Rectal smooth muscle tissue (tissue), 1 donor: ENCODE data around the gene SLC39A1.
"Not testable (repeated sequence)": the region's sequence is repeated elsewhere in the genome, so short reads cannot be mapped to it uniquely, and the experiment has no call there.

Source experiments
- H3K27ac ChIP-seq: one replicate; pipeline ENCODE4 v1.7.0; 2013; ENCODE audit warnings: low read depth, low read length, inconsistent platforms
- H3K27me3 ChIP-seq: one replicate; pipeline ENCODE4 v1.7.0; 2013; ENCODE audit warnings: low read length; ENCODE audit not compliant: control insufficient read depth, insufficient read depth
- H3K36me3 ChIP-seq: one replicate; pipeline ENCODE4 v1.7.0; 2013; ENCODE audit warnings: low read length; ENCODE audit not compliant: control insufficient read depth, insufficient read depth
- H3K4me1 ChIP-seq: one replicate; pipeline ENCODE4 v1.7.0; 2013; ENCODE audit warnings: low read length; ENCODE audit not compliant: control insufficient read depth, insufficient read depth
- H3K4me3 ChIP-seq: one replicate; pipeline ENCODE4 v1.7.0; 2013; ENCODE audit warnings: low read length
- H3K9ac ChIP-seq: one replicate; pipeline ENCODE4 v1.7.0; 2013; ENCODE audit warnings: low read length

SLC39A1 gene, protein sequence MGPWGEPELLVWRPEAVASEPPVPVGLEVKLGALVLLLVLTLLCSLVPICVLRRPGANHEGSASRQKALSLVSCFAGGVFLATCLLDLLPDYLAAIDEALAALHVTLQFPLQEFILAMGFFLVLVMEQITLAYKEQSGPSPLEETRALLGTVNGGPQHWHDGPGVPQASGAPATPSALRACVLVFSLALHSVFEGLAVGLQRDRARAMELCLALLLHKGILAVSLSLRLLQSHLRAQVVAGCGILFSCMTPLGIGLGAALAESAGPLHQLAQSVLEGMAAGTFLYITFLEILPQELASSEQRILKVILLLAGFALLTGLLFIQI

DNA sequence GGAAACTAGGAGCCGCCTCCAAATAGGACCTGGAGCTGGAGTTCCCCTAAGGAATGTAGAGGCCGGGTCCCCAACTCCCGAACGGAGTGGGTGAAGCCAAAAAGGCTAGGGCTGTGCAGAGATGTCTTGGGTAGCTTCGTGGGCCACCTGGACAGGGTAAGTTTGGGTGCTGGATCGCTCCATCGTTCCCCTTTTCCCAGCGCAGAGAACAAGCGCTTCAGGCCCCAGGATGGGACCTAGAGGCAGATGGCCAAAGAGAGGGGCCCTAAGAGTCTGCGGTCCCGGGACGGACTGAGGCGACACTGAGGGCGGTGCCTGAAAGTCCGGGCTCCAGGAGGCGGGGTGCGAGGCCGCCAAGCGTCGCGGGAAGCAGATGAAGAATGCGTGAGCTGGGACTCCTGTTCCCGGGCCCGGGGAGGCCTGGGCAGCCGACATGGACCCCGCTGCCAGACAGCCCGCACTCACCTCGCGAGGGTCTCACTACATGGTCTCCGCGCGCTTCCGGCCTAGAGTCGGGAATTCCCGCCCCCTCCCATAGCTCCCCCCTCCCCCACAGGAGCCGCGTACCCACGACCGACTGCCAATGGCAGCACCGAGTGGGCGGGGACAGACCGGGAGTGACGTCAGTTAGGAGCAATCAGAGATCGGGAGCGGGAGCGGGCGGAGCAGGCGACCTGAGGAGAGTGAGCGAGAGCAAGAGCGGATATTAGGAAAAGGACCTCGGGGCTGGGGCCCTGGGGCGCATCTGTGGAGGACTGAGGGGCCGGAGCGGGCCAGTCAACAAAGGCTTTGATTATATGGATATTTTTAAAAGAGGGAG is at the start of gene SLC39A1:
Gene SLC39A1, minus strand, starts transcription at position 508 of the 820 bp plus-strand sequence. CDS start 822 bp downstream, outside the sequence.
- Histone ChIP-seq H3K27me3 (no peaks in the 10 kb centered on the region), H3K9ac (peak within 1 kb of the TSS; percentile 74), H3K4me3 (peak within 1 kb of the TSS; percentile 95), H3K27ac (peak within 1 kb of the TSS; percentile 98), H3K36me3 (peaks cover 4% of the 10 kb centered on the region), H3K4me1 (peaks cover 18% of the 10 kb centered on the region)

DNA sequence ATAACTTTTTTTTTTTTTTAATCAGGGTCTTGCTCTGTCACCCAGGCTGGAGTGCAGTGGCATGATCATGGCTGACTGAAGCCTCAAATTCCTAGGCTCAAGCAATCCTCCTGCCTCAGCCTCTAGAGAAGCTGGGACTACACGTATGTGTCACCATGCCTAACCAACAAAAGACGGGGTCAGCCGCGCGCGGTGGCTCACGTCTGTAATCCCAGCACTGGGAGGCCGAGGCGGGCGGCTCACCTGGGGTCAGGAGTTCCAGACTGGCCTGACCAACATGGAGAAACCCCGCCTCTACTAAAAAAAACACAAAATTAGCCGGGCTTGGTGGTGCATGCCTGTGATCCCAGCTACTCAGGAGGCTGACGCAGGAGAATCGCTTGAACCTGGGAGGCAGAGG is 49.2 kb upstream of the SLC39A1 start:
- not testable (repeated sequence) for H3K27me3 ChIP-seq, H3K36me3 ChIP-seq, H3K4me1 ChIP-seq, H3K9ac ChIP-seq, H3K27ac ChIP-seq, H3K4me3 ChIP-seq

DNA sequence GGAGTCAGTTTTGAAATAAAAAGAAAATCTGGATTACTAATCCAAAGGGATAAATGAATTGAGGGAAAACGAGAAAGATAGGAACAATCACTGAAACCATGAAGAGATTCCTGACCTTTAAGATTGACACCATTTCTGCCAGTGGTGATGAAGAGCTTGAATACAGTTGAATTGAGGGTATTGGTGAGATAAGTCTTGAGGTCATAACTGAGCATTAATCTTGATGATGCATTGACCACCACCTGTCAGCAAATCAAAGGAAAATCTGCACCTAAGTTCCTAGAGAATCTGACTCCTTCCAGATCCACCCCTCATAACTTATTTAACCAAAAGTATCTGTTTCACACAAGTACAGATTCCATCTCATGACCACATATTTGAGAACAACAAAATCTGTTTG is 48.8 kb upstream of the SLC39A1 start:
- no peaks in the 10 kb centered on the region for H3K4me1 ChIP-seq
- H3K9ac ChIP-seq, result no peak overlapping the region
- no peak overlapping the region for H3K4me3 ChIP-seq
- H3K27ac ChIP-seq, result no peak overlapping the region
- no peaks in the 10 kb centered on the region for H3K27me3 ChIP-seq
- no peaks in the 10 kb centered on the region for H3K36me3 ChIP-seq

GRCh38 chr1:154006136-154006535 is 42.8 kb upstream of the SLC39A1 start:
- Histone ChIP-seq H3K36me3 (no peaks in the 10 kb centered on the region), H3K9ac (no peak overlapping the region), H3K4me3 (no peak overlapping the region), H3K4me1 (no peaks in the 10 kb centered on the region), H3K27ac (no peak overlapping the region), H3K27me3 (no peaks in the 10 kb centered on the region)

- Histone ChIP-seq H3K9ac (no peak overlapping the region), H3K27ac (no peak overlapping the region), H3K36me3 (no peaks in the 10 kb centered on the region), H3K27me3 (no peaks in the 10 kb centered on the region), H3K4me1 (no peaks in the 10 kb centered on the region), H3K4me3 (no peak overlapping the region)
These were observed 37.1 kb upstream of the SLC39A1 start for GRCh38 chr1:154000420-154000819.

GRCh38 chr1:153996882-153997281 is 33.5 kb upstream of the SLC39A1 start:
- H3K4me1 ChIP-seq, H3K9ac ChIP-seq, H3K36me3 ChIP-seq, H3K27ac ChIP-seq, H3K27me3 ChIP-seq, H3K4me3 ChIP-seq: not testable (repeated sequence)

GRCh38 chr1:153995640-153996039 is 32.3 kb upstream of the SLC39A1 start:
- peaks cover 11% of the 10 kb centered on the region for H3K4me1 ChIP-seq
- H3K4me3 ChIP-seq, result no peak overlapping the region
- H3K36me3 ChIP-seq, result peaks cover 8% of the 10 kb centered on the region
- no peak overlapping the region for H3K27ac ChIP-seq
- H3K27me3 ChIP-seq, result no peaks in the 10 kb centered on the region
- no peak overlapping the region for H3K9ac ChIP-seq

DNA sequence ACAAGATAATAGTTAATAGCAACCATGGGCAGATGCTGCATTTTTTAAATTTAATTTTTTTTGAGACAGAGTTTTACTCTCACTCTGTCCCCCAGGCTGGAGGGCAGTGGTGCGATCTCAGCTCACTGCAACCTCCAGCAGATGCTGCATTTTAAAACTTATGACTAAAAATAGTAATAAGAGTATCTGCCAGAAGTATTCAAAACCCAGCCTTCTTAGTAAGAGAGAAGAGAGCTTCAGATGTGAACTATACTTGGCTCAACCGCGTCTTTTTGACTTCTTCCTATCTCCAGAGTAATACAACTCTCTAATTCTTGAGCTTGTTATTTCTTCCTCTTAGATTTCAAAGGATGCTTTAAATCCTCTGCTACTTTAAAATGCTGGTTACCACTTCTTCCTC is 31.9 kb upstream of the SLC39A1 start:
- H3K9ac ChIP-seq, result no peak overlapping the region

GRCh38 chr1:153991806-153992205 is 28.5 kb upstream of the SLC39A1 start:
- Histone ChIP-seq H3K9ac (no peak overlapping the region), H3K36me3 (peaks cover 8% of the 10 kb centered on the region), H3K4me1 (peaks cover 11% of the 10 kb centered on the region), H3K4me3 (peak overlapping the region; percentile 100), H3K27ac (peak overlapping the region; percentile 99), H3K27me3 (no peaks in the 10 kb centered on the region)

More for the DNA sequence above, 31.9 kb upstream of the SLC39A1 start:
- peaks cover 11% of the 10 kb centered on the region for H3K4me1 ChIP-seq
- no peaks in the 10 kb centered on the region for H3K27me3 ChIP-seq
- H3K36me3 ChIP-seq, result peaks cover 8% of the 10 kb centered on the region
- no peak overlapping the region for H3K4me3 ChIP-seq
- no peak overlapping the region for H3K27ac ChIP-seq

DNA sequence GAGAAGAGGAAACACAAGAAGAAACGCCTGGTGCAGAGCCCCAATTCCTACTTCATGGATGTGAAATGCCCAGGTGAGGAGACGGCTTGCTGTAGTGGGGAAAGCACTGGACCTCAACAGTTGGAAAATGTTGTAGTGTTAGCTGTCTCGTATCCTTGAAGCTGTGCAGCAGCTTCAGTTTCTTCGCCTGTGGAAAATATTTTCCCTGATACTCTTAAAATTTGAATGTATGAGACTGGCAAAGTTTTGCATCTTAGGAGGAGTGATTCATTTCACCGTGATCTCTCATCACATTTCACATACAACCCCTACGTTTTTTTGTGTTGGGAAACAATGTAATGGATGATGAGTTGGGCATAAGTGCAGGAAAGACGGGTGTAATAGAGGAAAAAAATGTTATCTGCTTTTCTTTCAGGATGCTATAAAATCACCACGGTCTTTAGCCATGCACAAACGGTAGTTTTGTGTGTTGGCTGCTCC is 27.9 kb upstream of the SLC39A1 start:
- Histone ChIP-seq H3K9ac (peak overlapping the region; percentile 96), H3K27ac (peak overlapping the region; percentile 99), H3K4me1 (peaks cover 11% of the 10 kb centered on the region), H3K36me3 (peaks cover 8% of the 10 kb centered on the region), H3K4me3 (peak overlapping the region; percentile 100), H3K27me3 (no peaks in the 10 kb centered on the region)

DNA sequence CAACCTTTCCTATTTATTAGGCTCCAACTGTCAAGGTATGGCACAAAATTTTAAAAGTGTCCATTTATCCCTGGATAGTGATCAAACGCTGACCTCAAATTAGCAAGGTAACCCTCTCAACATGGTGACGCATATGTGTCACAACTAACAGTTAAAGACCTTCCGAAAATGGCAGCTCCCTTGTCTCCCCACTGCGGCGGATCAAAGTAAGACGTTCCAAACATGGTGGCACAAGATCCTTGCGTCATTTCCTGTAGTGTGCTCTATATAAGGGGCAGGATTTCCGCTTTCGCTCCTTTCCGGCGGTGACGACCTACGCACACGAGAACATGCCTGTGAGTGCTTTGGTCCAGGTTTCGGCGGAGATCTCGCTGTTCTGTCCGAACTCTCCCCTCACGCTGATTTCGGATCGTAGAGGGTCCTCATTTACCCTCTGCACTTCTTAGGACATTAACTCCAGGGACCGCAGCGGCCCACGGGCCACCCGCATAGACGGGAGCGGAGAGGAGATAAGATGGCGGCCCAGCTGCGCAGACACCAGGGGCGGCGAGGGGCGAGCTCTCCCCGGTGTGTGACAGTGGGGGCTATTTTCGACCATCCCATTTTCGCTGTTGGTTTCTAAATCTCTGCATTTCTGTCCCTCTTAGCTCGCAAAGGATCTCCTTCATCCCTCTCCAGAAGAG is 27.3 kb upstream of the SLC39A1 start, which contains the start of gene RPS27:
Gene RPS27, plus strand, starts transcription at position 295 of the 683 bp plus-strand sequence. Its CDS starts 35 bp downstream, at position 330.
- Histone ChIP-seq H3K36me3 (peaks cover 8% of the 10 kb centered on the region), H3K27me3 (no peaks in the 10 kb centered on the region), H3K9ac (peak within 1 kb of the TSS; percentile 96), H3K4me1 (peaks cover 11% of the 10 kb centered on the region), H3K4me3 (peak within 1 kb of the TSS; percentile 100), H3K27ac (peak within 1 kb of the TSS; percentile 99)

DNA sequence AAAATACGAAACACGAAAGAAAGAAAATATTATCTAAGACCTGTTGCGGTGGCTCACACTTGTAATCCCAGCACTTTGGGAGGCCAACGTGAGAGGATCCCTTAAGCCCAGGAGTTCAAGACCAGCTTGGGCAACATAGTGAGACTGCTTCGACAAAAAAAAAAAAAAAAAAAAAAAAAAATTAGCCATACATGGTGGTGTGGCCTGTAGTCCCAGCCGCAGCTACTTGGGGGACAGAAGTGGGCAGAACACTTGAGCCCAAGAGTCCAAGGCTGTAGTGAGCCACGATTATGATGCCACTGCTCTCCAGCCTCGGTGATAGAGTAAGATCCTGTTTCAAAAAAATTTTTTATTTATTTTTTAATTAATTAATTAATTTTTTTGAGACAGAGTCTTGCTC is 24.3 kb upstream of the SLC39A1 start:
- Histone ChIP-seq H3K4me3 (no peak overlapping the region), H3K27me3 (no peaks in the 10 kb centered on the region), H3K4me1 (peaks cover 18% of the 10 kb centered on the region), H3K27ac (no peak overlapping the region), H3K9ac (no peak overlapping the region), H3K36me3 (peaks cover 7% of the 10 kb centered on the region)
